GM12878 (cell line): Measurements from ENCODE around the gene FICD. TPM values are rescaled to one million over a fixed set of nuclear protein-coding genes. Genes with fewer than 3 reads are reported as not detected.

ENCODE experiments used
- ATAC-seq: fragments of 200-7000 bp; cut with Tn5 transposase; 3 replicates; pipeline ENCODE4 v1.9.1; 2020; ENCODE audit warnings: mild to moderate bottlenecking, moderate library complexity
- BruUV-seq: library from RNA; stranded (reverse); fragments of 400-500 nt; replicated peaks from 2 replicates; lab custom pipeline; 2021; lab: Mats Ljungman, UMichigan
- CTCF ChIA-PET: fragments of 300-600 bp; sonication (Branson Sonifier 250); formaldehyde crosslinking; extraction: SDS; loops from one replicate; lab custom pipeline; 2021; ENCODE audit warnings: inconsistent platforms; lab: Yijun Ruan, JAX
- POLR2A ChIA-PET: fragments of 350-600 bp; formaldehyde crosslinking; extraction: SDS; loops from one replicate; lab custom pipeline; 2021; ENCODE audit warnings: inconsistent platforms; lab: Charles Lee
- RAD21 ChIA-PET: fragments of 300-600 bp; sonication (Branson Sonifier 250); formaldehyde crosslinking; loops from one replicate; lab custom pipeline; 2023; ENCODE audit warnings: antibody characterized with exemption; ENCODE audit not compliant: unreplicated experiment; lab: Charles Lee
- SMC1A ChIA-PET: fragments of 300-600 bp; sonication (Branson Sonifier 250); formaldehyde crosslinking; loops from one replicate; lab custom pipeline; 2023; ENCODE audit not compliant: unreplicated experiment, uncharacterized antibody; lab: Charles Lee
- DNase-seq: peaks from one replicate; pipeline ENCODE4 v3.0.0-alpha.2; 2011; ENCODE audit warnings: low read depth, low spot score
- FAIRE-seq: peaks from 3 replicates; lab custom pipeline; 2011; peaks lifted over from hg19 to GRCh38; lab: Jason Lieb, UNC
- H2AFZ ChIP-seq: 2 replicates; pipeline ENCODE4 v1.6.0; 2011; ENCODE audit warnings: low read depth, low read length, control low read depth; ENCODE audit not compliant: control insufficient read depth
- H3K27ac ChIP-seq: 2 replicates; pipeline ENCODE4 v1.5.1; 2011; ENCODE audit warnings: control low read depth; ENCODE audit not compliant: control insufficient read depth, insufficient read depth
- H3K27me3 ChIP-seq, 2 experiments: replicated peaks in 1 of 2; 2 replicates each; pipeline versions ENCODE4 v1.6.0 to v1.6.1; 2011; ENCODE audit warnings: low read length in 1 of 2; ENCODE audit not compliant: control insufficient read depth in 2 of 2, insufficient read depth in 2 of 2
- H3K36me3 ChIP-seq, 2 experiments: 2 replicates each; pipeline ENCODE4 v1.5.1; 2011; ENCODE audit warnings: low read length in 1 of 2; ENCODE audit not compliant: control insufficient read depth in 2 of 2, insufficient read depth in 2 of 2
- H3K4me1 ChIP-seq: 2 replicates; pipeline ENCODE4 v1.6.1; 2011; ENCODE audit warnings: mild to moderate bottlenecking, low read length, moderate library complexity, mixed read lengths; ENCODE audit not compliant: control insufficient read depth, insufficient read depth
- H3K4me2 ChIP-seq: 2 replicates; pipeline ENCODE4 v1.6.0; 2011; ENCODE audit warnings: control low read depth; ENCODE audit not compliant: control insufficient read depth, insufficient read depth
- H3K4me3 ChIP-seq: fragments of 200-600 bp; sonication (generic); 2 replicates; pipeline ENCODE4 v1.5.1; 2016
- H3K79me2 ChIP-seq: 2 replicates; pipeline ENCODE4 v1.6.0; 2011; ENCODE audit warnings: low read length; ENCODE audit not compliant: control insufficient read depth, insufficient read depth
- H3K9ac ChIP-seq: 2 replicates; pipeline ENCODE4 v1.8.0; 2011; ENCODE audit warnings: low read length, control low read depth, mixed read lengths; ENCODE audit not compliant: control insufficient read depth, insufficient read depth
- H3K9me3 ChIP-seq: replicated peaks from 3 replicates; pipeline ENCODE4 v1.5.1; 2011; ENCODE audit warnings: mild to moderate bottlenecking, low read length; ENCODE audit not compliant: control insufficient read depth, insufficient read depth
- H4K20me1 ChIP-seq: 2 replicates; pipeline ENCODE4 v1.6.0; 2011; ENCODE audit not compliant: control insufficient read depth, insufficient read depth
- KAT2A ChIP-seq: conservative IDR thresholded peaks from 2 replicates; pipeline ENCODE4 v1.6.1; 2011; ENCODE audit warnings: low read depth, low read length; ENCODE audit not compliant: control insufficient read depth
- POLR2AphosphoS5 ChIP-seq: IDR thresholded peaks from 2 replicates; pipeline ENCODE4 v1.6.1; 2011; ENCODE audit warnings: mild to moderate bottlenecking, low read length, inconsistent platforms
- SRF ChIP-seq, 2 experiments: IDR thresholded peaks; 2 replicates each; pipeline ENCODE4 v1.6.1; 2011; ENCODE audit warnings: low read depth in 2 of 2, low read length in 2 of 2, mild to moderate bottlenecking in 1 of 2, moderate library complexity in 1 of 2
- WRNIP1 ChIP-seq: IDR thresholded peaks from 2 replicates; pipeline ENCODE4 v1.6.1; 2011; ENCODE audit warnings: low read depth, low read length, improper control_type of control experiment, borderline replicate concordance
- WGBS: methylation state at CpG from one replicate; pipeline ENCODE4 v1.1.6; 2016; ENCODE audit warnings: low lambda C conversion rate; ENCODE audit not compliant: insufficient replicate concordance, insufficient coverage; ENCODE audit errors: missing lambda C conversion rate; 5-methylcytosine and 5-hydroxymethylcytosine counted together
- in situ Hi-C: fragments of 300-500 bp; cut with MboI; formaldehyde crosslinking; loops from 9 replicates; pipeline ENCODE4 v1.14.3; 2018; ENCODE audit warnings: mixed read lengths
- intact Hi-C: fragments of 100-400 bp; cut with micrococcal nuclease; formaldehyde crosslinking; loops from one replicate; pipeline ENCODE4 v1.14.2; 2022; ENCODE audit not compliant: unreplicated experiment
- polyA plus RNA-seq, 11 experiments: library from polyadenylated mRNA; depleted of rRNA in 4 of 11; unstranded in 6 of 11; stranded (reverse) in 5 of 11; fragments of >200 nt; fragmentation: Nextera tagmentation in 4 of 11; fragmentation: Illumina TruSeq in 1 of 11; extraction: Ambion mirVana in 4 of 11; extraction: Trizol in 1 of 11; gene quantifications; 1 replicate in 1 of 11; 2 replicates in 10 of 11; pipeline versions ENCODE4 v1.2.1 to v1.2.3, GENCODE V29; 2011 to 2016; ENCODE audit warnings: inconsistent platforms in 2 of 11, missing spikeins in 2 of 11, low read depth in 1 of 11
- total RNA-seq, 4 experiments: library from RNA; depleted of rRNA in 3 of 4; stranded (reverse); fragments of >200 nt in 3 of 4; fragmentation: Illumina TruSeq in 1 of 4; extraction: Trizol in 1 of 4; gene quantifications; 2 replicates each; pipeline versions ENCODE4 v1.2.1 to v1.2.3, GENCODE V29; 2013 to 2021
- TF ChIP-seq, protein P1 (sequence below): fragments of 450-650 bp; formaldehyde crosslinking; IDR thresholded peaks from 2 replicates; pipeline ENCODE4 v1.4.0; 2020; ENCODE audit warnings: mild to moderate bottlenecking, moderate library complexity

The FICD gene
- total and polyA plus RNA-seq, 10 of the 15 experiments (the other 5 are each of a cell fraction or from before 2014, with no cell fraction given): 1.1 to 9.4 (median 4.3) TPM

- peak overlapping the region; percentile 79; the same call in 1 of the 2 replicates for H3K4me2 ChIP-seq
Measured at GRCh38 chr12:108566452-108566851, 51.4 kb downstream of the FICD start.

More at GRCh38 chr12:108566452-108566851, 51.4 kb downstream of the FICD start:
- intact Hi-C loops: no loop called here
- Histone ChIP-seq H2AFZ (no peak overlapping the region), H3K9me3 (no peaks in the 10 kb centered on the region), H3K79me2 (peaks cover 48% of the 10 kb centered on the region), H3K4me1 (peaks cover 69% of the 10 kb centered on the region), H3K27me3 (no peaks in the 10 kb centered on the region), H3K27ac (peak overlapping the region; percentile 100), H3K4me3 (peak overlapping the region; percentile 13; the same call in 1 of the 2 replicates), H4K20me1 (no peaks in the 10 kb centered on the region), H3K9ac (peak overlapping the region; percentile 90), H3K36me3 (peaks cover 6 to 24% of the 10 kb centered on the region in 2 experiments)
- POLR2A ChIA-PET: interaction anchor here (0.6 to 14.2 kb wide), 8 partner anchors 10 to 97 kb away, joined by 3 to 211 read pairs (median 12); partner anchors contain the start of gene SELPLG
- ATAC-seq: no peak
- no peak for FAIRE-seq
- SMC1A ChIA-PET: interaction anchor here (0.9 to 26.5 kb wide), 10 partner anchors 9 to 383 kb away, joined by 3 to 718 read pairs (median 32); partner anchors contain the start of gene SELPLG
- BruUV-seq: no TSS peak
- CTCF ChIA-PET: interaction anchor here (1.1 to 21.5 kb wide), 9 partner anchors 11 to 384 kb away, joined by 4 to 866 read pairs (median 14); partner anchors contain the start of gene SELPLG
- in situ Hi-C loops: loop anchor here (5.0 kb wide), 4 partner anchors 51 to 526 kb away; partner anchors contain the start of gene ALKBH2
- RAD21 ChIA-PET: interaction anchor here (0.5 to 23.0 kb wide), 10 partner anchors 7 to 286 kb away, joined by 3 to 633 read pairs (median 19); partner anchors contain the start of gene SELPLG
- 0 out of 2 replicates have a peak, but pooled peaks have one; percentile 12 for TF ChIP-seq WRNIP1
- TF ChIP-seq KAT2A: no peak
- 0 out of 4 replicates have a peak, but pooled peaks of 1 of the 2 experiments have one; percentile 26 for TF ChIP-seq SRF (IDR thresholded peaks at IDR 0.05; ENCODE audit: low read depth in 2 of 2, low read length in 2 of 2)
- TF ChIP-seq POLR2AphosphoS5: peak; percentile 70
- TF ChIP-seq, protein P1, sequence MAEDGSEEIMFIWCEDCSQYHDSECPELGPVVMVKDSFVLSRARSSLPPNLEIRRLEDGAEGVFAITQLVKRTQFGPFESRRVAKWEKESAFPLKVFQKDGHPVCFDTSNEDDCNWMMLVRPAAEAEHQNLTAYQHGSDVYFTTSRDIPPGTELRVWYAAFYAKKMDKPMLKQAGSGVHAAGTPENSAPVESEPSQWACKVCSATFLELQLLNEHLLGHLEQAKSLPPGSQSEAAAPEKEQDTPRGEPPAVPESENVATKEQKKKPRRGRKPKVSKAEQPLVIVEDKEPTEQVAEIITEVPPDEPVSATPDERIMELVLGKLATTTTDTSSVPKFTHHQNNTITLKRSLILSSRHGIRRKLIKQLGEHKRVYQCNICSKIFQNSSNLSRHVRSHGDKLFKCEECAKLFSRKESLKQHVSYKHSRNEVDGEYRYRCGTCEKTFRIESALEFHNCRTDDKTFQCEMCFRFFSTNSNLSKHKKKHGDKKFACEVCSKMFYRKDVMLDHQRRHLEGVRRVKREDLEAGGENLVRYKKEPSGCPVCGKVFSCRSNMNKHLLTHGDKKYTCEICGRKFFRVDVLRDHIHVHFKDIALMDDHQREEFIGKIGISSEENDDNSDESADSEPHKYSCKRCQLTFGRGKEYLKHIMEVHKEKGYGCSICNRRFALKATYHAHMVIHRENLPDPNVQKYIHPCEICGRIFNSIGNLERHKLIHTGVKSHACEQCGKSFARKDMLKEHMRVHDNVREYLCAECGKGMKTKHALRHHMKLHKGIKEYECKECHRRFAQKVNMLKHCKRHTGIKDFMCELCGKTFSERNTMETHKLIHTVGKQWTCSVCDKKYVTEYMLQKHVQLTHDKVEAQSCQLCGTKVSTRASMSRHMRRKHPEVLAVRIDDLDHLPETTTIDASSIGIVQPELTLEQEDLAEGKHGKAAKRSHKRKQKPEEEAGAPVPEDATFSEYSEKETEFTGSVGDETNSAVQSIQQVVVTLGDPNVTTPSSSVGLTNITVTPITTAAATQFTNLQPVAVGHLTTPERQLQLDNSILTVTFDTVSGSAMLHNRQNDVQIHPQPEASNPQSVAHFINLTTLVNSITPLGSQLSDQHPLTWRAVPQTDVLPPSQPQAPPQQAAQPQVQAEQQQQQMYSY (CRISPR knock-in tag): peak; percentile 10; the same call in 1 of the 2 replicates
- 74% methylated on average over 4 of the region's 4 CpGs for WGBS
- no peak for DNase-seq
